GM10847 (cell line): ENCODE measurements around the gene IDH2.

ENCODE experiments used
- POLR2A ChIP-seq: IDR thresholded peaks from 2 replicates; pipeline ENCODE4 v1.6.1; 2011; ENCODE audit not compliant: insufficient read length; ENCODE audit errors: extremely low read depth

IDH2 gene

DNA sequence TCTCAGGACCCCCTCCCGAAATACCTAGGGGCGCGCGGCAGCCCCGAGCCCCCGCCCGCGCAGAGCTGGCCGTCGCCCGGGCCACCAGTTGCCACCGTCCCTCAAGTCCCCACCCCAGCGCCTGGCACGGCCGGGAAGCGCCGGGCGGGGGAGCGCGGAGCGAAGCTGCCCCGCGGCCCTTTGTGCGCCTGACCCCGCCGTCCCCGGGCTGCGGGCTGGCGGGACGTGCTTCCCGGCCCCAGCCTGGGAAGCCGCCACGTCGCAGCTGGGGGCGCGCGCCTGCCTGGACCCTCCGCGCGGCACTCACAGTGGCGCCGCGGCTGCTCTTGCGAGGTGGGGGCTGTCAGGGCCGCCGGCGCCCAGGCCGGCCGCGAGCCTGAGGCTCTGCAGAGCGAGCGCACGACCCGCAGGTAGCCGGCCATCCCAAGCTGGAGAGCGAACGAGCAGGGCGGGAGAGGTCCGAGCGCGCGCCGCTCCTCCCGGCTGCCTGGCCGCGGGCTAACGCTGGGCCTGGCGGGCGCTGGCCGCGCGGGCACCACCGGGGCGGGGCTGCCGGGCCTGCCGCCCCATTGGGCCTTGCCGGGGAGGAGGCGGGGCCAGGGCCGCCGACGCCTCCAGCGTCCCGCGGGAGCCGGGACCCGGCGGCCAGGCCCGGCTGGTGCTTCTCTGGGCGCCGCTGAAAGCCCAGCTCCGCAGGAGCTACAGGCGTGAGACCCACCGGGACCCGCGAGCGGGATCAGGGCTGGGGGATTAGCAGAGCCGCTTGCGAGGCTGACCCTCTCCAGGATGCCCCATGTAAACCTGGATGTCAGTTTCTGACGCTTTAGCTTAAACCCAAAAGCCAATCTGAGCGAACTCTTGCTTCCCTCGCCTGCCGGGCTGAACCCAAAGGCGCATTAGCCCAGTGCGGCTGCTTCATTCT lies at the start of gene IDH2:
Gene IDH2, minus strand, starts transcription at position 500 of the 922 bp plus-strand sequence. Its CDS starts 78 bp downstream, at position 422.
- peak; percentile 89 for TF ChIP-seq POLR2A

DNA sequence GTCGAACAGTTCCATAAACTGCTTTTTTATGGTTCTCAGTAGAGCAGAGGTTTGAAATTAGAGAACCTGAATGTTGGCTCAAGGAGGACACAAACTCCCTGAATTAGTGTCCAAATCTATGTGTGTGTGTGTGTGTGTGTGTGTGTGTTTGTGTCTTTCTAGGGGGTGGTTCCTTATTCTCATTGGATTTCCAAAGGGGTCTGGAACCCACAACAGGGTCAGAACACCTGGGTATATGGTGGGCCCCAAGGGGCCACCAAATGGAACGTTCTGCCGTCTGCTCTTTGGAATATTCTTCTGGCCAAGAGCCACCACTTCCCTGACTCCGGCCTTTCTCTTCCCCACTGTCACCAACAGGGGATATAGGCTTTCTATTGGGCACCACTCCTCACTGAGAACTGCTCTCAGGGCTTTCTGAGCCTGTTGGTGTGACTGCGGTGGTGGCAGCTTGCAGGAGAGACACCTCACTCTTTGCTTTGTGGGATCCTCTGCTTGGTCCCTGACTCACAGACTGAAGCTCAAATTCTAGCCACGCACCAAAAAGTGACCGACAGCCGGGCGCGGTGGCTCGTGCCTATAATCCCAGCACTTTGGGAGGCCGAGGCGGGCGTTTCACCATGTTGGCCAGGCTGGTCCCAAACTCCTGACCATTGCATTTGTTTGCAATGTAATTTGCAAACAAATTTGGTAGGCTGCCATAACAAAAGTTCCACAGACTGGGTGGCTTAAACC lies 47.5 kb upstream of the IDH2 start:
- no peak for TF ChIP-seq POLR2A

DNA sequence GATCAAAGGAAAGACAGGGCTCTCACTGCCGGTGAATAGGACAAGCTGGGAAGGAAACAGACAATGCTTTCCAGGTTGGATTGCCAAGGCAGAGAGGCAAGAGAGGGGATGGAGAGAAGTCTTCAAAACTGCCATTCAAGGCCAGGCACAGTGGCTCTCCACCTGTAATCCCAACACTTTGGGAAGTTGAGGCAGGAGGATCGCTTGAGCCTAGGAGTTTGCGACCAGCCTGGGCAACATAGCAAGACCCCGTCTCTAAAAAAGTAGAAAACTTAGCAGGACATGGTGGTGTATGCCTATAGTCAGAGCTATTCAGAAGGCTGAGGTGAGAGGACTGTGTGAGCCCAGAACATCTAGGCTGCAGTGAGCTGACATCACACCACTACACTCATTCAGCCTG lies 43.5 kb upstream of the IDH2 start:
- no peak for TF ChIP-seq POLR2A

DNA sequence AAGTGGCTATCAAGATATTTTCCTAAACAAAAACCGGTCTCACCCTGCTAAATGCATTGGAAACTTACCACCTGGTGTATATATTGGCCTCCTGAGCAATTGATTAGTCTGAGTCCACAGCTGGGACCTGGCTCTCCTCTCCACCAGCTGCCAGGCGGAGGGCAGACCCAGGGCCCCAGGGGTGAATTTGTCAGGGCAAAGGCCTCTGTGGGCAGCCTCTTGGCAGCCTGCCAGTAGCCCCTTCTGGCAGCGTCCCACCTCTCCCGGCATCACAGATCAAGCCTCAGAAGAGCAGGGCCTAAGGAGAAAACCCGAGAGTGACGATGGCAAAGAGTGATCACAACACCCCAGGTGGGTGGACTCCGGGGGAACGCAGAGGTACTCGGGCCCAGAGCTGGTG lies 43.0 kb upstream of the IDH2 start:
- no peak for TF ChIP-seq POLR2A

DNA sequence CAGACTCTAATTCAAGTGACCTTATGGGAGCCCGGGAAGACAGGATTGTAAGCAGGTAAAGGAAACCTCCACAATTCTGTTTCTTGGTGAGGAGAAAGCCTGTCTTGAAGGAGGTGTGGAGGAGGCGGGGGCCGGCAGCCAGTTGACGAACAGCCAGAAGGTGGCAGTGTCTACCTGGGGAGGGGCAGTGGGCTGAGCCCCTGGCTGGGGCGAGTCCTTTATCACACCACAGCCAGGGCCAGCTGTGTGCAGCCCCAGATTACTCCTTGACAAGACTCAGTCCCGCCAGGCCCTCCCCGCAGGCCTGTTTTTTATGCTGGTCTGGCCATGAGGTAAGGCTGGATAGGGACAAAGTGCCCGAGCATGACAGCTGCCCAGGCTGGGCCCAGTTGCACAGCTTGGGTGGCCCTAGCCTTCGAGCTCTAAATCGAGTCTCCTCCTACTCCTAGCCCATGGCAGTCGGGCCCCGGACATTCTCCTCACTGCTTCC lies 40.9 kb upstream of the IDH2 start:
- no peak for TF ChIP-seq POLR2A

DNA sequence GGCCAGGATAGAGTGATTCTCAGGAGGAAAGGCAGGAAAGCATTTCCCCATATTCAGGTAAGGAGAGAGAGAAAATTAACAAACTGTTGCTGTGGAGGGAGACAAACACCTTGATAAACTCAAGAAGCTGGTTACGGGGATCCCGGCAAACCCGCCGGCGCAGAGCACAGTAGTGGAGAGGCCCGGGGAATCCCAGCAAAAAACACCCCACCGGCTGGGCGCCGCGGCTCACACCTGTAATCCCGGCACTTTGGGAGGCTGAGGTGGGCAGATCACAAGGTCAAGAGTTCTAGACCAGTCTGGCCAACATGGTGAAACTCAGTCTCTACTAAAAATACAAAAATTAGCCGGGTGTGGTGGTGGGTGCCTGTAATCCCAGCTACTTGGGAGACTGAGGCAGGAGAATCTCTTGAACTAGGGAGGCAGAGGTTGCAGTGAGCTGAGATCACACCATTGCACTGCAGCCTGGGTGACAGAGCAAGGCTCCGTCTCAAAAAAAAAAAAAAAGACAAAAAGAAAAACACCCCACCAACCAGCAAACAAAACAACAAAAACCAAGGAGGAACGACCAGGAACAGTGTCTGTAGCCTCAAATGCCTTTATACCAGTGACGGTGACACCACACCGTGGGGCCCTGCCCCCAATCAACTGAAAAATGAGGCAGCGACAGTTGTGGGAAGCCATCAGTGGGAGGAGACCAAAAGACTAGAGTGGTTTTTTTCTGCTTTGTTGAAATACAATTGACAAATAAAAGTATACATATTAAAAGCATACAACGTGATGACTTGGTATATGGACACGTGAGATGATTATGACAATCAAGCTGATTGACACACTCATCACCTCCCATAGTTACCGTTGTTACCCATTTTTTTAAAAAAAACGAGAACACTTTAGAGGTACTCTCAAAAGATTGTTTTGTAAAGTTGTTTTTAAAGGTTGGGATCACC lies 40.2 kb upstream of the IDH2 start:
- no peak for TF ChIP-seq POLR2A

DNA sequence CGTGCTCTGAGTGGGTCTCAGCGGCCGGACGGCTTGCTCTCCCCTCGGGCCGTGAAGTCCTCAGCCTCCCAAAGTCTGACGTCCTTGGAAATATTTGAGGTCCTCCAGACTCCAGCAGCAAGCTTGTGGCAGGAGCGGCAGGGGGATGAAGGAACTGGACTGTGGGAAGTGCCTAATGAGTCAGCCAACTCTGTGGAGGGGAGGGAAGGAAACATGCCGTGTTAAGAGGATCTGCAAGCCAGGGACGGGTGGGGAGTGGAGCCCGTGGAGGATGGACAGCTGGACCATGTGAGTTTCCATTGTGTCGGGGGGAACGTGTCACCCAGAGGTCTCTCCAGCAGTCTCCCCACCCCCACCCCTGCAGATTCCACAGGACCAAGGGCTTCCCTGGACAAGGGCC lies 39.4 kb upstream of the IDH2 start:
- TF ChIP-seq POLR2A, result no peak

DNA sequence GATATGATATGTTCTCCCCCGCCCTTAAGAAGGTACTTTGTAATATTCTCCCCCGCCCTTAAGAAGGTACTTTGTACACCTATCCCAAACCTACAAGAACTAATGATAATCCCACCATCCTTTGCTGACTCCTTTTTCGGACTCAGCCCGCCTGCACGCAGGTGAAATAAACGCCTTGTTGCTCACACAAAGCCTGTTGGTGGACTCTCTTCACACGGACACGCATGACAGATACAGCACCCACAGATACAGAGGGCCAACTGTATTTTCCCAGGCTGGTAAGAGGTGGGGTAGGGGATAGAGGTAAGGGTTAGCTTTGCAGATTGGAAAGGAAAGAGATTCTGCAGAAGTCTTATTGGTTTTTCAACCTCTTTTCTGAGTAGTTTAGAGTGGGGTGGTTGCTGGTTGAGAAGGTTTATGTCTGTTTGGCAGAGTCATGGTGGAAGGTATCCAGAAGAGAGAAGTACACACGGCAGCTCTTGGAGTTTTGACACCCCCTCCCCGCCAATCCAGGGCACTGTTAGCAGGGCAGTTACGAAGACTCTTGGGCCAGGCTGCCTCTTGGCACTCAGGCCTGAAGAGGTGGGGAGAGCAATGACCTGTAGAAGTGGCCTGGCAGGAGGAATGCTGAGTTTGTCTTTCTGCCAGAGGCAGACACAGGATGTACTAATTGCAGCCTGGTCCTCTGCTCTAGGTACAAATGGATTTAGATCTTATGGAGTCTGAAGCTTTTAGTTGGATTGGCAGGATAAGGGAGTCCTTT lies 36.0 kb upstream of the IDH2 start:
- no peak for TF ChIP-seq POLR2A

DNA sequence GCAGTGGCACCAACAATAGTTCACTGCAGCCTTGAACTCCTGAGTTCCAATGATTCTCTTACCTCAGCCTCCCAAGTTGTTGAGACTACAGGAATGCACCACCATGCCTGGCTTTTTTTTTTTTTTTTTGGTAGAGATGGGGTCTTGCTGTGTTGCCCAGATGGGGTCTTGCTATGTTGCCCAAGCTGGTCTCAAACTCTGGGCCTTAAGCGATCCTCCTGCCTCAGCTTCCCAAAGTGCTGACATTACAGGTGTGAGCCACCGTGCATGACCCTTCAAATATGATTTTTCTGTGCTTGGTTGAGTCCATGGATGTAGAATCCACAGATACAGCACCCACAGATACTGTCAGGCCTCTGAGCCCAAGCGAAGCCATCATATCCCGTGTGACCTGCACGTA lies 30.2 kb upstream of the IDH2 start:
- TF ChIP-seq POLR2A, result no peak

DNA sequence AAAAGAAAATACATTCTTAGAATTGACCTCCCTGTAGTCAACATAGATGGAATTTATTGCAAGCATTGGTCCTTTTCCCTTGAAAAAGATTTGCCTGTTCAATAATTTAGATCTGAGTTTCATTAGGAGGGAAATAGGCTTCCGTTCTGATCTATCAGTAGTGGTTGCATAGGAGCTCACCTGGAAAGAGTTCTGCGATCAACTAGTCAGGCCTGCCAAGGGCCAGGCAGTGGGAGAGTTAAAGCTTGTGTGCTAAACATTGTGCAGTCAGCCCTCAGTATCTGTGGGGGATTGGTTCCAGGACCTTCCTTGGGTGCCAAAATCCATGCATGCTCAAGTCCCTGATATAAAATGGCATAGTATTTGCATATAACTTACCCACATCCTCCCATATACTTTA lies 29.6 kb upstream of the IDH2 start:
- TF ChIP-seq POLR2A, result no peak

DNA sequence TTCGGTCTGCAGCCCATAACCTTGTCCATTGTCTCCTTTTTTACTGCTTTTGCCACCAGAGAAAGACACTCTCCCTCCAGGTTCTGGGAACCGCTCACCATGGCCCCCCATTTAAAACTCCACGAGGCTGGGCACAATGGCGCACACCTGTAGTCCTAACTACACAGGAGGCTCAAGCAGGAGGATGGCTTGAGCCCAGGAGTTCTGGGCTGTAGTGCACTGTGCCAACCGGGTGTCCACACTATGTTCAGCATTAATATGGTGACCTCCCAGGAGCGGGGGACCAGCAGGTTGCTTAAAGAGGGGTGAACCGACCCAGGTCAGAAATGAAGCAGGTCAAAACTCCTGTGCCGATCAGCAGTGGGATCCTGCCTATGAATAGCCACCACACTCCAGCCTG lies 28.0 kb upstream of the IDH2 start:
- TF ChIP-seq POLR2A, result no peak

DNA sequence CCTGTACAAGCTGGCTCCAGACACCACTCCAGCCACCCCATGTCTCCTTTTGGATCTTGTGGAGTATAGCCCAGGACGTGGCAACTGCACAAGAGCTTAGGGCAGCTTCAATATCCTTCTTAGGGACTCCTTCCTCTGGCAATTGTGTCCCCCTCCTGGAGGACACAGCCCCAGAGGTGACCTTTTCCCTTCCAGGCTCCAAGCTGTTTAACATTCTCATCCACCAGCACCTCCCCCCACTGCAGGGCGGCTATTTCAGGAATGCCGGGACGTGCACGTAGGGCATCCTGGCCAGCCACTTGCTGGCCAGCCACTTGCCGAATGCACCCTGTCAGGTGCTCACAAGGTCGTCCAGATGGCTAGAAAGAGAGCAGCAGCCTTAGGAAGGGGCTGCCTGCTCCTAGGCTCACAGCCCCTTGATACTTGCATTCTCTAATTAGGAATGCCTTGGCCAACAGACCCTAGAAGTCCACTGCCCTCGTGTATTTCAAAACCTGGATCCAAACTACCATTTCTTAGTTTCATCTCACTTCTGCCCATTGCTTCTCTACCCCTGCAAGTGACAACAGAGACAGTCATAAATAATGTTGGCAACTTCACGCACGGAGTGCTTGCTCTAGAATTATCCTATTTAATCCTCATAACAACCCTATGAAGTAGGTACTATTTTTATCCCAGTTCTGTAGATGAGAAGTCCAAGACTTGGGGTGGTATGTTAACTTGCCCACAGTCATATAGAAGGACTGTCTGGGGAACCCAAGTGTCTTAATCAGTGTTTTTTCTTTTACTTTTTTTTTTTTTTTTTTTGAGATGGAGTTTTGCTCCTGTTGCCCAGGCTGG lies 24.5 kb upstream of the IDH2 start:
- TF ChIP-seq POLR2A, result no peak

DNA sequence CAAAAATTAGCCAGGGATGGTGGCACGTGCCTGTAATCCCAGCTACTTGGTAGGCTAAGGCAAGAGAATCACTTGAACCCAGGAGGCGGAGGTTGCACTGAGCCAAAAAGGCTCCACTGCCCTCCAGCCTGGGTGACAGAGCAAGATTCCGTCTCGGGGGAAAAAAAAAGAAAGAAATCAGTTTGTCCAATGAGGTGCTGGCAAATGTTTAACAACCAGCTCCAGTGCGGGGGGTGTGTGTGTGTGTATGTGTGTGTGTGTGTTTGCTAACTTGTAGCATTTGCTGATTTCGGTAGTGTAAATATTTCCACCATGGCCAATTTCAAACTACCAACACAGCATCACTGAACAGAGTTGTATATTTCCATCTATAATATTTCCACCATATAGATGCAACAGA lies 23.8 kb upstream of the IDH2 start:
- TF ChIP-seq POLR2A, result no peak
